Measurements from ENCODE around the gene GRB14.

GRB14 gene

GRCh38 chr2:164620457-164620856 lies 825 bp downstream of the GRB14 start:
- DNase-seq (ENCODE audit: low read depth), result no peak

GRCh38 chr2:164617466-164617865 lies 3.8 kb downstream of the GRB14 start:
- no peak for DNase-seq (ENCODE audit: low read depth)
- no peak overlapping the region for H3K4me3 ChIP-seq (ENCODE audit: low read depth, low read length)

More at GRCh38 chr2:164620457-164620856, 825 bp downstream of the GRB14 start:
- H3K4me3 ChIP-seq (ENCODE audit: low read depth, low read length), result peak overlapping the region; percentile 73

GRCh38 chr2:164613321-164613982 lies 7.8 kb downstream of the GRB14 start:
- DNase-seq (ENCODE audit: low read depth), result no peak
- H3K4me3 ChIP-seq (ENCODE audit: low read depth, low read length), result no peak overlapping the region

GRCh38 chr2:164609790-164610189 lies 11.5 kb downstream of the GRB14 start:
- no peak overlapping the region for H3K4me3 ChIP-seq (ENCODE audit: low read depth, low read length)
- no peak for DNase-seq (ENCODE audit: low read depth)

- peak; percentile 76 for DNase-seq (ENCODE audit: low read depth)
- no peak overlapping the region for H3K4me3 ChIP-seq (ENCODE audit: low read depth, low read length)
These were observed 14.7 kb downstream of the GRB14 start for GRCh38 chr2:164606557-164606956.

- H3K4me3 ChIP-seq (ENCODE audit: low read depth, low read length), result no peak overlapping the region
- peak; percentile 65 for DNase-seq (ENCODE audit: low read depth)
These were observed 16.0 kb downstream of the GRB14 start for GRCh38 chr2:164605295-164605694.

- no peak for DNase-seq (ENCODE audit: low read depth)
- H3K4me3 ChIP-seq (ENCODE audit: low read depth, low read length), result no peak overlapping the region
These were observed 20.5 kb downstream of the GRB14 start for GRCh38 chr2:164600763-164601162.

GRCh38 chr2:164599954-164600589 lies 21.2 kb downstream of the GRB14 start:
- DNase-seq (ENCODE audit: low read depth), result peak; percentile 33
- H3K4me3 ChIP-seq (ENCODE audit: low read depth, low read length), result no peak overlapping the region

- no peak overlapping the region for H3K4me3 ChIP-seq (ENCODE audit: low read depth, low read length)
These were observed 23.3 kb downstream of the GRB14 start for GRCh38 chr2:164597983-164598382.

GRCh38 chr2:164595031-164595430 lies 26.3 kb downstream of the GRB14 start:
- DNase-seq (ENCODE audit: low read depth), result no peak
- no peak overlapping the region for H3K4me3 ChIP-seq (ENCODE audit: low read depth, low read length)

More at GRCh38 chr2:164597983-164598382, 23.3 kb downstream of the GRB14 start:
- no peak for DNase-seq (ENCODE audit: low read depth)

GRCh38 chr2:164593959-164594358 lies 27.3 kb downstream of the GRB14 start:
- H3K4me3 ChIP-seq (ENCODE audit: low read depth, low read length), result no peak overlapping the region
- no peak for DNase-seq (ENCODE audit: low read depth)

- no peak overlapping the region for H3K4me3 ChIP-seq (ENCODE audit: low read depth, low read length)
- DNase-seq (ENCODE audit: low read depth), result no peak
These were observed 27.7 kb downstream of the GRB14 start for GRCh38 chr2:164593541-164593940.

GRCh38 chr2:164589522-164589921 lies 31.8 kb downstream of the GRB14 start:
- peak; percentile 45 for DNase-seq (ENCODE audit: low read depth)
- H3K4me3 ChIP-seq (ENCODE audit: low read depth, low read length), result no peak overlapping the region

- DNase-seq (ENCODE audit: low read depth), result no peak
- no peak overlapping the region for H3K4me3 ChIP-seq (ENCODE audit: low read depth, low read length)
These were observed 40.2 kb downstream of the GRB14 start for GRCh38 chr2:164581050-164581449.

- DNase-seq (ENCODE audit: low read depth), result no peak
- no peak overlapping the region for H3K4me3 ChIP-seq (ENCODE audit: low read depth, low read length)
These were observed 46.4 kb downstream of the GRB14 start for GRCh38 chr2:164574931-164575330.

GRCh38 chr2:164570475-164570874 lies 50.8 kb downstream of the GRB14 start:
- DNase-seq (ENCODE audit: low read depth), result no peak

GRCh38 chr2:164569378-164569777 lies 51.9 kb downstream of the GRB14 start:
- DNase-seq (ENCODE audit: low read depth), result no peak

More at GRCh38 chr2:164570475-164570874, 50.8 kb downstream of the GRB14 start:
- H3K4me3 ChIP-seq (ENCODE audit: low read depth, low read length), result no peak overlapping the region

GRCh38 chr2:164568317-164568716 lies 53.0 kb downstream of the GRB14 start:
- no peak for DNase-seq (ENCODE audit: low read depth)
- H3K4me3 ChIP-seq (ENCODE audit: low read depth, low read length), result no peak overlapping the region

More at GRCh38 chr2:164569378-164569777, 51.9 kb downstream of the GRB14 start:
- no peak overlapping the region for H3K4me3 ChIP-seq (ENCODE audit: low read depth, low read length)

GRCh38 chr2:164567335-164567989 lies 53.8 kb downstream of the GRB14 start:
- no peak for DNase-seq (ENCODE audit: low read depth)
- H3K4me3 ChIP-seq (ENCODE audit: low read depth, low read length), result no peak overlapping the region

GRCh38 chr2:164565359-164565758 lies 55.9 kb downstream of the GRB14 start:
- DNase-seq (ENCODE audit: low read depth), result no peak

GRCh38 chr2:164562666-164563065 lies 58.6 kb downstream of the GRB14 start:
- no peak for DNase-seq (ENCODE audit: low read depth)
- H3K4me3 ChIP-seq (ENCODE audit: low read depth, low read length), result no peak overlapping the region

More at GRCh38 chr2:164565359-164565758, 55.9 kb downstream of the GRB14 start:
- H3K4me3 ChIP-seq (ENCODE audit: low read depth, low read length), result no peak overlapping the region

All from skeletal muscle cell (primary cell).